Epithelial cell of esophagus (primary cell): ENCODE results near the gene CXCL1.

Experiments
- DNase-seq: peaks from one replicate; pipeline ENCODE4 v3.0.0; 2010; ENCODE audit warnings: low read depth
- H3K4me3 ChIP-seq: 2 replicates; pipeline ENCODE4 v1.5.1; 2011; ENCODE audit warnings: mild to moderate bottlenecking, low read length, control low read depth
- CTCF ChIP-seq: IDR thresholded peaks from 2 replicates; pipeline ENCODE4 v1.5.1; 2011; ENCODE audit warnings: low read depth, mild to moderate bottlenecking, low read length, control low read depth, inconsistent platforms; ENCODE audit not compliant: insufficient read depth; ENCODE audit errors: missing control alignments

CXCL1 gene

GRCh38 chr4:73832651-73833237 is 36.4 kb upstream of the CXCL1 start:
- no peak for TF ChIP-seq CTCF
- DNase-seq, result peak; percentile 22
- no peak overlapping the region for H3K4me3 ChIP-seq

DNA sequence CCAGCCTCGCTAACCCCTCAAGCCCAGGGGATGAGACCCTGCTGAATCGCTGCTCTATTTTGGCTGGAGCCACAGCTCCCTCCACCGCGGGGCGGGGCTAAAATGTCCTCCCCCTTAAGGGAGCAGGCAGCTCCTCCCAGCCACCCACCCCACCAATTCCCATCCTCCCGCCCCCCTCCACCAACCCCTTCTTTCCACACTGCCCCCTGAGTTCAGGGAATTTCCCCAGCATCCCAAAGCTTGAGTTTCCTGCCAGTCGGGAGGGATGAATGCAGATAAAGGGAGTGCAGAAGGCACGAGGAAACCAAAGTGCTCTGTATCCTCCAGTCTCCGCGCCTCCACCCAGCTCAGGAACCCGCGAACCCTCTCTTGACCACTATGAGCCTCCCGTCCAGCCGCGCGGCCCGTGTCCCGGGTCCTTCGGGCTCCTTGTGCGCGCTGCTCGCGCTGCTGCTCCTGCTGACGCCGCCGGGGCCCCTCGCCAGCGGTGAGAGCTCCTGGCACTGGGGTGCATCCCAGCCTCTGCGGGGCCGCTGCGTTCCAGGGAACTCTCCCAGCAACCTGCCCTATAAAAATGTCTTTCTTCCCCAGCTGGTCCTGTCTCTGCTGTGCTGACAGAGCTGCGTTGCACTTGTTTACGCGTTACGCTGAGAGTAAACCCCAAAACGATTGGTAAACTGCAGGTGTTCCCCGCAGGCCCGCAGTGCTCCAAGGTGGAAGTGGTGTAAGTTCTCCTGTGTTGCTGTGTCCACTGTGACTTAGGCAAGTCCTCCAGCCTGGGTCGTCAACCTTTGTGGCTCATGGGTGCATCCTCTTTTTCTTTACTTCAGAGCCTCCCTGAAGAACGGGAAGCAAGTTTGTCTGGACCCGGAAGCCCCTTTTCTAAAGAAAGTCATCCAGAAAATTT is 32.6 kb upstream of the CXCL1 start, which contains the start of gene CXCL6:
Gene CXCL6, plus strand, starts transcription at position 306 of the 907 bp plus-strand sequence. Its CDS starts 73 bp downstream, at position 379.
- peak within 1 kb of the TSS; percentile 31 for H3K4me3 ChIP-seq
- no peak for TF ChIP-seq CTCF
- DNase-seq, result peak; percentile 20

- no peak overlapping the region for H3K4me3 ChIP-seq
- no peak for TF ChIP-seq CTCF
- DNase-seq, result no peak
These were observed 30.1 kb upstream of the CXCL1 start for GRCh38 chr4:73839071-73839470.

GRCh38 chr4:73839715-73840114 is 29.5 kb upstream of the CXCL1 start:
- DNase-seq, result no peak
- no peak for TF ChIP-seq CTCF

GRCh38 chr4:73841243-73841925 is 27.8 kb upstream of the CXCL1 start:
- DNase-seq, result peak; percentile 65
- no peak overlapping the region for H3K4me3 ChIP-seq
- TF ChIP-seq CTCF, result no peak

More at GRCh38 chr4:73839715-73840114, 29.5 kb upstream of the CXCL1 start:
- no peak overlapping the region for H3K4me3 ChIP-seq

- TF ChIP-seq CTCF, result no peak
- no peak for DNase-seq
- H3K4me3 ChIP-seq, result no peak overlapping the region
These were observed 26.5 kb upstream of the CXCL1 start for GRCh38 chr4:73842696-73843095.
